GM08714 (cell line): Measurements from ENCODE around the gene PKN1.
"Not testable (repeated sequence)": the region's sequence is repeated elsewhere in the genome, so short reads cannot be mapped to it uniquely, and the experiment has no call there.

Experiments
- H3K4me3 ChIP-seq: fragments of 200-500 bp; sonication (Bioruptor generic); 2 replicates; pipeline ENCODE4 v1.5.1; 2014; ENCODE audit warnings: mild to moderate bottlenecking, low read length, inconsistent platforms
- ZNF274 ChIP-seq: IDR thresholded peaks from 2 replicates; pipeline ENCODE4 v1.6.1; 2012; ENCODE audit warnings: mild to moderate bottlenecking, low read depth, low read length

The PKN1 gene

DNA sequence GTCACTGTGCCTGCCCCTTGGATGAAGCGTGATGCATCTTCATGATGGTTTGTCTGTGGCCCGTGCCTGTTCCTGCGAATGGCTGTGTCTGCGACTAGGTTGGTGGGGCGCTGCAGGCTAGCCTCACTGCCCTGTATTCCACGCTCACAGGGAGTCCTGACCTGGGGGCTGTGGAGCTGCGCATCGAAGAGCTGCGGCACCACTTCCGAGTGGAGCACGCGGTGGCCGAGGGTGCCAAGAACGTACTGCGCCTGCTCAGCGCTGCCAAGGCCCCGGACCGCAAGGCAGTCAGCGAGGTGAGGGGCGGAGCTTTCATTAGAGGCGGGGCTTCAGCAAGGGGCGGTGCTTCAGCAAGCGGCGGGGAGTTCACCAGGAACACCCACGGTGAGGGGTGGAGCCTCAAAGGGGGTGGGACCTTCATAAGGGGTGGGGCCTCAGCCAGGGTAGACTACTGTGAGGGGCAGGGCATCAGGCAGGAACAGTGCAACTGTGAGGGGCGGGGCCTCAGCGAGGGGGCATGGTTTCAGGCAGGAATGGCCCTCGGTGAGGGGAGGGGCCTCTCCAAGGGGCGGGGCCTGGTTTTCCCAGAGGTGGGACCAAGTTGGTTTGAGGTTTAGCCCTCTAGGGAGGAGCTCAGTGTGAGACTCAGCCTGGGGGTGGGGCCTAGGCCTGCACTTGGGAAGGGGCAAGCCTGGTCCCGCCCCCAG is 17.2 kb downstream of the PKN1 start:
- no peak for TF ChIP-seq ZNF274
- no peak overlapping the region for H3K4me3 ChIP-seq

DNA sequence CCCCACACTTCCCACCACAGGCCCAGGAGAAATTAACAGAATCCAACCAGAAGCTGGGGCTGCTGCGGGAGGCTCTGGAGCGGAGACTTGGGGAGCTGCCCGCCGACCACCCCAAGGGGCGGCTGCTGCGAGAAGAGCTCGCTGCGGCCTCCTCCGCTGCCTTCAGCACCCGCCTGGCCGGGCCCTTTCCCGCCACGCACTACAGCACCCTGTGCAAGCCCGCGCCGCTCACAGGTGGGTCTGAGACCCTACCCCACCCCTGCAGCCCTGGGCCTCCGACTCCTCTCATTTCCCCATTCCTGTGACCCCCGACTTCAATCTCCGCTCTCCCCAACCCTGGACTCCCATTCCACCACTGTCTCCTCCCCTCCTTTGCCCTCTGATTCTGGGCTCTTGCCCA is 17.8 kb downstream of the PKN1 start:
- H3K4me3 ChIP-seq = no peak overlapping the region
- no peak for TF ChIP-seq ZNF274

DNA sequence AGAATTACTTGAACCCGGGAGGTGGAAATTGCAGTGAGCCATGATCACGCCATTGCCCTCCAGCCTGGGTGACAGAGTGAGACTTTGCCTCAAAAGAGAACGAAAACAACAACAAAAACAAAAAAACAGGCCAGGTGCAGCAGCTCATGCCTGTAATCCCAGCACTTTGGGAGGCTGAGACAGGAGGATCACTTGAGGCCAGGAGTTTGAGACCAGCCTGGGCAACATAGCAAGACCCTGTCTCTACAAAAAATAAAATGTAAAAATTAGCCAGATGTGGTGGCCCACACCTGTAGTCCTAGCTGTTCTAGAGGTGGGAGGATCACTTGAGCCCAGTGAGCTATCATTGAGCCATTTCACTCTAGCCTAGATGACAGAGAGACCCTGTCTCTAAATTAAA is 19.2 kb downstream of the PKN1 start:
- H3K4me3 ChIP-seq = not testable (repeated sequence)

GRCh38 chr19:14459703-14460102 is 26.6 kb downstream of the PKN1 start:
- no peak for TF ChIP-seq ZNF274

GRCh38 chr19:14460935-14461334 is 27.8 kb downstream of the PKN1 start:
- no peak for TF ChIP-seq ZNF274
- H3K4me3 ChIP-seq = no peak overlapping the region

More at GRCh38 chr19:14459703-14460102, 26.6 kb downstream of the PKN1 start:
- H3K4me3 ChIP-seq = no peak overlapping the region

GRCh38 chr19:14462401-14462800 is 29.3 kb downstream of the PKN1 start:
- H3K4me3 ChIP-seq = not testable (repeated sequence)

- H3K4me3 ChIP-seq = no peak overlapping the region
- TF ChIP-seq ZNF274 = no peak
These were observed 30.6 kb downstream of the PKN1 start for GRCh38 chr19:14463747-14464146.

DNA sequence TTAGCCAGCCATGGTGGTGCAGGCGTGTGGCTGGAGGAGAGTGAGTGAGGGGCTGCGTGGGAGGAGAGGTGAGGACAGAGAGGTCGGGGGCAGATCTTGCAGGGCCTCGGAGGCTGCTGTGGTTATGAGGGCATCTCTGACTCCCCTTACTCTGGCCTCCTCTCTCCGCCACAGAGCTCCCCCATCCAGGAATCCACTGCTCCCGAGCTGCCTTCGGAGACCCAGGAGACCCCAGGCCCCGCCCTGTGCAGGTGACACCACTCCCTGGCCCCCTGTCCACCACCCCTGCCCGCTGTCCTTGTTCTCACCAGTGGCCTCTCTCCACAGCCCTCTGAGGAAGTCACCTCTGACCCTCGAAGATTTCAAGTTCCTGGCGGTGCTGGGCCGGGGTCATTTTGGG is 34.3 kb downstream of the PKN1 start:
- H3K4me3 ChIP-seq = no peak overlapping the region
- TF ChIP-seq ZNF274 = no peak

DNA sequence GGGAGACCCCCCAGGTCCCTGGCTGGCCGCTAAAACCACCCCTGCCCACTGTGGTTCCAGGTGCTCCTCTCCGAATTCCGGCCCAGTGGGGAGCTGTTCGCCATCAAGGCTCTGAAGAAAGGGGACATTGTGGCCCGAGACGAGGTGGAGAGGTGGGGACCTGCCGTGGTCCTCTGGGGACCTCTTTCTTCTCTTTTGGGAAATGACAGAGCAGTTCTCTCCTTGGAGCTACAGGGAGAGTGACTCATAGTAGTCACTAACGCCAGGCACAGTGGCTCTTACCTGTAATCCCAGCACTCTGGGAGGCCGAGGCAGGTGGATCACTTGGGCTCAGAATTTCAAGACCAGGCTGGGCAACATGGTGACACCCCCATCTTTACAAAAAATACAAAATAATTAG is 34.7 kb downstream of the PKN1 start:
- TF ChIP-seq ZNF274 = no peak
- H3K4me3 ChIP-seq = no peak overlapping the region

GRCh38 chr19:14470031-14470876 is 37.1 kb downstream of the PKN1 start:
- TF ChIP-seq ZNF274 = no peak
- no peak overlapping the region for H3K4me3 ChIP-seq

DNA sequence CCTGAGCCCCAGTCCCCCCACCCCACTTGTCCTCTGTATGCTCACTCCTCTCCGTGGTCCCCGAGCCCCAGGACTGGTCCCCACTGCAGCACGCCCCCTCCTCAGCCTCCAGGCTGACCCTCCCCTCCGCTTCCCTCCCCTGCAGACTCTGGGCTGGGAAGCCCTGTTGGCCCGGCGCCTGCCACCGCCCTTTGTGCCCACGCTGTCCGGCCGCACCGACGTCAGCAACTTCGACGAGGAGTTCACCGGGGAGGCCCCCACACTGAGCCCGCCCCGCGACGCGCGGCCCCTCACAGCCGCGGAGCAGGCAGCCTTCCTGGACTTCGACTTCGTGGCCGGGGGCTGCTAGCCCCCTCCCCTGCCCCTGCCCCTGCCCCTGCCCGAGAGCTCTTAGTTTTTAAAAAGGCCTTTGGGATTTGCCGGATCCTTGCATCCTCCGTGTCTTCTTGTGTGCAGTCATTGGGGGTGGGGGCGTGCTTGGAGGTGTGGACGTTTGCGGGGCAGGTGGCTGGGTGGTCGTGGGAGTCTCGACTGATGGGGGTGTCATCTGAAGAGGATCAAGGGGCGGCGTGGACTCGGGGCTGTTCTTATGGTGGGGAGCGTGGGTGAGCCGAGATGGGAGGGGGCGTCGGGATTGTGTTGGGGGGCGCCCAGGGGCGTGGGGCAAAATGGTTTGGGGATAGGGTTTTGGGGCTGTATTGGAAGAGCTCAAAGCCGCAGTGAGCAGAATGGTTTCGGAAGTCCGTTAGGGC is 38.5 kb downstream of the PKN1 start:
- TF ChIP-seq ZNF274 = no peak
- no peak overlapping the region for H3K4me3 ChIP-seq

GRCh38 chr19:14472202-14472938 is 39.3 kb downstream of the PKN1 start:
- no peak overlapping the region for H3K4me3 ChIP-seq
- TF ChIP-seq ZNF274 = no peak

DNA sequence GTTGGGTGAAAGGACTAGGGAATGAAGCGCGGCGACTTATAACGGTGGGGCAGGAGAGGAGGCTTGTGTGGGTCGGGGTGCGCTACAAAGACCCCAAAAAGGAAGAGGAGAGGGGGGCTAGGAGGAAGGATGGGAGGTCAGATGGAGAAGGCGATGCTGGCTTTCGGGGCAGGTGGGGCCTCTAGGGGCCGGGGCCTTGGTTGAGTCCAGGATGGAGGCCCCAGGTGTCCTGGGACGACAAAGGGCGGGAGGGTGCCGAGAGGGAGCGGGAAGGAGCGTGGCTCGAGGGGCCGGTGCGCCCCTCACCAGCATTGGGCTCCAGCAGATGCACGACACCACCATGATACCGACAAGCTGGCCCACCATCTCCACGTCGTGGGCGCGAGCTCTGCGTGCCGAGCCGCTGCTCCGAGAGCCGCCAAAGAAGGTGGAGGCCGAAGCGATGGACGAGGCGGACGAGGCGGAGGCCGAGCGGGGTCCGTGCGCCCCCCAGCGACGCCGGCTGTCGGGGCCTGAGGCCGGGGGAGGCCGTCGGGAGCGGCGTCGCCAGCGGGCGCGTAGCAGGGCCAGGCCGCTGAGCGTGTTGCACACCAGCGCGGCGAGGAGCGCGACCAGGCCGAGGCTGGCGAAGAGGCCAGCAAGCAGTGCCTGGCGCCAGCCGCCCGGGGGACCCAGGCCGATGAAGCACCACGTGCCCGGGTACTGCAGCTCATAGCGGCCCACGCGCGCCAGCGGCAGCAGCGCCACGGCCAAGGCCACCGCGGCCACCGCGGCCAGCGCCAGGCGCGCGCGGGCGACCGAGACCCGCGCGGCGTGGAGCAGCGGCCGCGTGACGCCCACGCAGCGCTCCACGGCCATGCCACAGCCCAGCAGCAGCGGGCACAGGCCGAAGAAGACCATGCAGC is 40.2 kb downstream of the PKN1 start:
- no peak for TF ChIP-seq ZNF274
- no peak overlapping the region for H3K4me3 ChIP-seq
